HEK293 (cell line): ENCODE measurements around the gene MRPL44.

Experiments
- CTCF ChIA-PET: fragments of 350-600 bp; formaldehyde crosslinking; extraction: SDS; loops from one replicate; lab custom pipeline; 2021; ENCODE audit warnings: antibody characterized with exemption; lab: Yijun Ruan, JAX
- POLR2A ChIA-PET: fragments of 300-600 bp; formaldehyde crosslinking; extraction: SDS; loops from one replicate; lab custom pipeline; 2020; ENCODE audit warnings: antibody characterized with exemption, inconsistent platforms; lab: Yijun Ruan, JAX
- H3K27ac ChIP-seq: fragments of 200-500 bp; sonication (Bioruptor generic); 2 replicates; pipeline ENCODE4 v1.5.1; 2014; ENCODE audit warnings: low read depth, low read length, control low read depth, inconsistent platforms; ENCODE audit errors: extremely low read depth
- H3K36me3 ChIP-seq, 2 experiments: fragments of 200-500 bp in 1 of 2; sonication (Bioruptor generic) in 1 of 2; 1 replicate in 1 of 2; 2 replicates in 1 of 2; pipeline ENCODE4 v1.5.1; 2014 to 2017; ENCODE audit warnings: inconsistent platforms in 2 of 2, low read length in 2 of 2; ENCODE audit not compliant: control insufficient read depth in 2 of 2, insufficient read depth in 1 of 2
- H3K4me1 ChIP-seq: fragments of 200-500 bp; sonication (Bioruptor generic); 2 replicates; pipeline ENCODE4 v1.5.1; 2014; ENCODE audit warnings: mild to moderate bottlenecking, low read length, inconsistent platforms; ENCODE audit not compliant: control insufficient read depth, insufficient read depth
- H3K4me3 ChIP-seq: 2 replicates; pipeline ENCODE4 v1.5.1; 2011; ENCODE audit warnings: low read depth, mild to moderate bottlenecking, control low read depth, low read length, moderate library complexity
- H3K9me3 ChIP-seq: fragments of 200-500 bp; sonication (Bioruptor generic); 2 replicates; pipeline ENCODE4 v1.5.1; 2014; ENCODE audit warnings: low read depth, low read length, inconsistent platforms; ENCODE audit not compliant: control insufficient read depth, insufficient read depth
- HOXD13 ChIP-seq: sonication (generic); formaldehyde crosslinking; IDR thresholded peaks from 2 replicates; pipeline ENCODE4 v1.8.0; 2022; ENCODE audit warnings: missing genetic modification reagents, borderline replicate concordance
- OVOL3 ChIP-seq: fragments of 450-650 bp; formaldehyde crosslinking; IDR thresholded peaks from 2 replicates; pipeline ENCODE4 v1.5.1; 2016; ENCODE audit warnings: missing biosample characterization, missing genetic modification characterization
- PATZ1 ChIP-seq: fragments of 450-650 bp; formaldehyde crosslinking; IDR thresholded peaks from 2 replicates; pipeline ENCODE4 v1.5.1; 2016; ENCODE audit warnings: missing biosample characterization, missing genetic modification characterization
- YY2 ChIP-seq: fragments of 450-650 bp; formaldehyde crosslinking; IDR thresholded peaks from 2 replicates; pipeline ENCODE4 v1.5.1; 2016; ENCODE audit warnings: missing biosample characterization, missing genetic modification characterization
- ZBTB44 ChIP-seq: fragments of 450-650 bp; IDR thresholded peaks from 2 replicates; pipeline ENCODE4 v1.5.1; 2018; ENCODE audit warnings: missing biosample characterization, mild to moderate bottlenecking, missing genetic modification characterization
- ZNF157 ChIP-seq: fragments of 450-650 bp; formaldehyde crosslinking; IDR thresholded peaks from 2 replicates; pipeline ENCODE4 v1.5.1; 2016; ENCODE audit warnings: missing biosample characterization, missing genetic modification characterization
- ZNF19 ChIP-seq: fragments of 450-650 bp; formaldehyde crosslinking; IDR thresholded peaks from 2 replicates; pipeline ENCODE4; 2016; ENCODE audit warnings: missing biosample characterization, missing genetic modification characterization, low read depth
- ZNF223 ChIP-seq: fragments of 450-650 bp; formaldehyde crosslinking; IDR thresholded peaks from 2 replicates; pipeline ENCODE4 v1.5.1; 2016; ENCODE audit warnings: missing biosample characterization, missing genetic modification characterization
- ZNF398 ChIP-seq: fragments of 450-650 bp; formaldehyde crosslinking; IDR thresholded peaks from 2 replicates; pipeline ENCODE4 v1.5.1; 2017; ENCODE audit warnings: missing biosample characterization, missing genetic modification characterization
- ZNF585B ChIP-seq: fragments of 450-650 bp; formaldehyde crosslinking; IDR thresholded peaks from 2 replicates; pipeline ENCODE4 v1.5.1; 2016; ENCODE audit warnings: missing biosample characterization, missing genetic modification characterization
- ZNF645 ChIP-seq: fragments of 450-650 bp; formaldehyde crosslinking; IDR thresholded peaks from 2 replicates; pipeline ENCODE4; 2016; ENCODE audit warnings: missing biosample characterization, missing genetic modification characterization
- ZNF654 ChIP-seq: fragments of 450-650 bp; formaldehyde crosslinking; IDR thresholded peaks from 2 replicates; pipeline ENCODE4 v1.5.1; 2016; ENCODE audit warnings: low read depth, missing biosample characterization, missing genetic modification characterization
- TF ChIP-seq, protein P1 (sequence below): fragments of 450-650 bp; formaldehyde crosslinking; IDR thresholded peaks from 2 replicates; pipeline ENCODE4 v1.5.1; 2016; ENCODE audit warnings: missing biosample characterization, missing genetic modification characterization, borderline replicate concordance
- TF ChIP-seq, protein P2 (sequence below): fragments of 450-650 bp; formaldehyde crosslinking; optimal IDR thresholded peaks from 2 replicates; pipeline ENCODE3; 2016; ENCODE audit warnings: missing biosample characterization, mild to moderate bottlenecking, missing genetic modification characterization
- TF ChIP-seq, protein P3 (sequence below): fragments of 450-650 bp; IDR thresholded peaks from 2 replicates; pipeline ENCODE4 v1.5.1; 2018; ENCODE audit warnings: missing biosample characterization, missing genetic modification characterization
- TF ChIP-seq, protein P4 (sequence below): fragments of 450-650 bp; formaldehyde crosslinking; IDR thresholded peaks from 2 replicates; pipeline ENCODE4 v1.5.1; 2016; ENCODE audit warnings: missing biosample characterization, missing genetic modification characterization

MRPL44 gene

GRCh38 chr2:223980397-223980735, 23.1 kb downstream of the MRPL44 start:
- Histone ChIP-seq H3K27ac (no peak overlapping the region), H3K4me1 (no peaks in the 10 kb centered on the region), H3K4me3 (no peak overlapping the region), H3K36me3 (peaks cover 12 to 63% of the 10 kb centered on the region in 2 experiments), H3K9me3 (no peaks in the 10 kb centered on the region)
- POLR2A ChIA-PET: no interaction called here
- CTCF ChIA-PET: interaction anchor here (0.7 to 2.5 kb wide), 6 partner anchors 9 to 23 kb away, joined by 3 to 18 read pairs (median 4); no protein-coding TSS in a partner anchor
- TF ChIP-seq ZBTB44 (tag by site-specific recombination): no peak
- TF ChIP-seq, protein P1, sequence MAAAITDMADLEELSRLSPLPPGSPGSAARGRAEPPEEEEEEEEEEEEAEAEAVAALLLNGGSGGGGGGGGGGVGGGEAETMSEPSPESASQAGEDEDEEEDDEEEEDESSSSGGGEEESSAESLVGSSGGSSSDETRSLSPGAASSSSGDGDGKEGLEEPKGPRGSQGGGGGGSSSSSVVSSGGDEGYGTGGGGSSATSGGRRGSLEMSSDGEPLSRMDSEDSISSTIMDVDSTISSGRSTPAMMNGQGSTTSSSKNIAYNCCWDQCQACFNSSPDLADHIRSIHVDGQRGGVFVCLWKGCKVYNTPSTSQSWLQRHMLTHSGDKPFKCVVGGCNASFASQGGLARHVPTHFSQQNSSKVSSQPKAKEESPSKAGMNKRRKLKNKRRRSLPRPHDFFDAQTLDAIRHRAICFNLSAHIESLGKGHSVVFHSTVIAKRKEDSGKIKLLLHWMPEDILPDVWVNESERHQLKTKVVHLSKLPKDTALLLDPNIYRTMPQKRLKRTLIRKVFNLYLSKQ: no peak

GRCh38 chr2:223980803-223981202, 23.5 kb downstream of the MRPL44 start:
- no peak overlapping the region for H3K27ac ChIP-seq
- no peaks in the 10 kb centered on the region for H3K9me3 ChIP-seq
- no peaks in the 10 kb centered on the region for H3K4me1 ChIP-seq
- TF ChIP-seq ZNF645 (tag by site-specific recombination) (no peak), ZNF157 (tag by site-specific recombination) (no peak), ZNF223 (tag by site-specific recombination) (no peak), OVOL3 (no peak), ZNF19 (tag by site-specific recombination) (no peak), ZNF585B (tag by site-specific recombination) (no peak), PATZ1 (tag by site-specific recombination) (no peak)
- H3K4me3 ChIP-seq: no peak overlapping the region
- ChIA-PET POLR2A (no interaction called here), CTCF (interaction anchor here (0.7 to 2.5 kb wide), 6 partner anchors 9 to 611 kb away, joined by 3 to 18 read pairs (median 3); no protein-coding TSS in a partner anchor)
- H3K36me3 ChIP-seq: peaks cover 12 to 64% of the 10 kb centered on the region in 2 experiments

GRCh38 chr2:223981241-223981640, 24.0 kb downstream of the MRPL44 start:
- Histone ChIP-seq H3K27ac (no peak overlapping the region), H3K9me3 (no peaks in the 10 kb centered on the region), H3K36me3 (peaks cover 12 to 69% of the 10 kb centered on the region in 2 experiments), H3K4me3 (no peak overlapping the region), H3K4me1 (no peaks in the 10 kb centered on the region)
- POLR2A ChIA-PET: no interaction called here
- CTCF ChIA-PET: interaction anchor here (0.7 to 2.5 kb wide), 4 partner anchors 11 to 611 kb away, joined by 3 to 18 read pairs (median 6); no protein-coding TSS in a partner anchor
- TF ChIP-seq, protein P2, sequence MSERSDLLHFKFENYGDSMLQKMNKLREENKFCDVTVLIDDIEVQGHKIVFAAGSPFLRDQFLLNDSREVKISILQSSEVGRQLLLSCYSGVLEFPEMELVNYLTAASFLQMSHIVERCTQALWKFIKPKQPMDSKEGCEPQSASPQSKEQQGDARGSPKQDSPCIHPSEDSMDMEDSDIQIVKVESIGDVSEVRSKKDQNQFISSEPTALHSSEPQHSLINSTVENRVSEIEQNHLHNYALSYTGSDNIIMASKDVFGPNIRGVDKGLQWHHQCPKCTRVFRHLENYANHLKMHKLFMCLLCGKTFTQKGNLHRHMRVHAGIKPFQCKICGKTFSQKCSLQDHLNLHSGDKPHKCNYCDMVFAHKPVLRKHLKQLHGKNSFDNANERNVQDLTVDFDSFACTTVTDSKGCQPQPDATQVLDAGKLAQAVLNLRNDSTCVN (tag by site-specific recombination): no peak
- TF ChIP-seq, protein P3, sequence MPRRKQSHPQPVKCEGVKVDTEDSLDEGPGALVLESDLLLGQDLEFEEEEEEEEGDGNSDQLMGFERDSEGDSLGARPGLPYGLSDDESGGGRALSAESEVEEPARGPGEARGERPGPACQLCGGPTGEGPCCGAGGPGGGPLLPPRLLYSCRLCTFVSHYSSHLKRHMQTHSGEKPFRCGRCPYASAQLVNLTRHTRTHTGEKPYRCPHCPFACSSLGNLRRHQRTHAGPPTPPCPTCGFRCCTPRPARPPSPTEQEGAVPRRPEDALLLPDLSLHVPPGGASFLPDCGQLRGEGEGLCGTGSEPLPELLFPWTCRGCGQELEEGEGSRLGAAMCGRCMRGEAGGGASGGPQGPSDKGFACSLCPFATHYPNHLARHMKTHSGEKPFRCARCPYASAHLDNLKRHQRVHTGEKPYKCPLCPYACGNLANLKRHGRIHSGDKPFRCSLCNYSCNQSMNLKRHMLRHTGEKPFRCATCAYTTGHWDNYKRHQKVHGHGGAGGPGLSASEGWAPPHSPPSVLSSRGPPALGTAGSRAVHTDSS (tag by site-specific recombination): no peak
- TF ChIP-seq, protein P4, sequence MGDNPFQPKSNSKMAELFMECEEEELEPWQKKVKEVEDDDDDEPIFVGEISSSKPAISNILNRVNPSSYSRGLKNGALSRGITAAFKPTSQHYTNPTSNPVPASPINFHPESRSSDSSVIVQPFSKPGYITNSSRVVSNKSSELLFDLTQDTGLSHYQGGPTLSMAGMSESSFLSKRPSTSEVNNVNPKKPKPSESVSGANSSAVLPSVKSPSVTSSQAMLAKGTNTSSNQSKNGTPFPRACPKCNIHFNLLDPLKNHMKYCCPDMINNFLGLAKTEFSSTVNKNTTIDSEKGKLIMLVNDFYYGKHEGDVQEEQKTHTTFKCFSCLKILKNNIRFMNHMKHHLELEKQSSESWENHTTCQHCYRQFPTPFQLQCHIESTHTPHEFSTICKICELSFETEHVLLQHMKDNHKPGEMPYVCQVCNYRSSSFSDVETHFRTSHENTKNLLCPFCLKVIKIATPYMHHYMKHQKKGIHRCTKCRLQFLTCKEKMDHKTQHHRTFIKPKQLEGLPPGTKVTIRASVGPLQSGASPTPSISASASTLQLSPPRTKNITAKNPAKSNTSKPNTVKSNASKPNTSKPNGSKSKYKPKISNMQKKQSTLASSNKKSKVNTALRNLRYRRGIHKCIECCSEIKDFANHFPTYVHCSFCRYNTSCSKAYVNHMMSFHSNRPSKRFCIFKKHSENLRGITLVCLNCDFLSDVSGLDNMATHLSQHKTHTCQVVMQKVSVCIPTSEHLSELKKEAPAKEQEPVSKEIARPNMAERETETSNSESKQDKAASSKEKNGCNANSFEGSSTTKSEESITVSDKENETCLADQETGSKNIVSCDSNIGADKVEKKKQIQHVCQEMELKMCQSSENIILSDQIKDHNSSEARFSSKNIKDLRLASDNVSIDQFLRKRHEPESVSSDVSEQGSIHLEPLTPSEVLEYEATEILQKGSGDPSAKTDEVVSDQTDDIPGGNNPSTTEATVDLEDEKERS (tag by site-specific recombination): no peak
- TF ChIP-seq YY2 (tag by site-specific recombination) (no peak), ZNF398 (tag by site-specific recombination) (no peak), ZNF654 (tag by site-specific recombination) (no peak), HOXD13 (CRISPR knock-in tag) (no peak)
